Aorta (tissue), 5 donors: Measurements from ENCODE around the gene SLC22A8. TPM values are rescaled to one million over a fixed set of nuclear protein-coding genes. Genes with fewer than 3 reads are reported as not detected.
"Not testable (repeated sequence)": the region's sequence is repeated elsewhere in the genome, so short reads cannot be mapped to it uniquely, and the experiment has no call there.

Experiments used
- ATAC-seq: fragments of 200-7000 bp; cut with Tn5 transposase; one replicate; pipeline ENCODE4 v1.9.1; 2022; ENCODE audit warnings: moderate library complexity; ENCODE audit not compliant: low FRiP score
- DNase-seq, 2 donors: peaks; one replicate each; pipeline ENCODE4 v3.0.0-alpha.2; 2020
- H3K27ac ChIP-seq, 2 donors: one replicate each; pipeline ENCODE4 v1.5.1; 2013; ENCODE audit warnings: low read length in 2 of 2, mild to moderate bottlenecking in 2 of 2, moderate library complexity in 2 of 2, control low read depth in 1 of 2, inconsistent platforms in 1 of 2, low read depth in 1 of 2
- H3K27me3 ChIP-seq, 2 donors: one replicate each; pipeline ENCODE4 v1.6.1; 2013; ENCODE audit warnings: control low read depth in 1 of 2, low read length in 1 of 2, mild to moderate bottlenecking in 1 of 2, moderate library complexity in 1 of 2; ENCODE audit not compliant: insufficient read depth in 2 of 2, control insufficient read depth in 1 of 2
- H3K36me3 ChIP-seq, 2 donors: one replicate each; pipeline ENCODE4 v1.6.1; 2013; ENCODE audit warnings: control low read depth in 1 of 2, low read length in 1 of 2, mild to moderate bottlenecking in 1 of 2; ENCODE audit not compliant: insufficient read depth in 2 of 2, control insufficient read depth in 1 of 2
- H3K4me1 ChIP-seq, 2 donors: one replicate each; pipeline ENCODE4 v1.6.1; 2013; ENCODE audit warnings: low read length in 2 of 2, control low read depth in 1 of 2, mild to moderate bottlenecking in 1 of 2, moderate library complexity in 1 of 2; ENCODE audit not compliant: insufficient read depth in 2 of 2, control insufficient read depth in 1 of 2
- H3K4me3 ChIP-seq, 2 donors: one replicate each; pipeline ENCODE4 v1.5.1; 2013; ENCODE audit warnings: low read length in 2 of 2, control low read depth in 1 of 2, mild to moderate bottlenecking in 1 of 2
- H3K9me3 ChIP-seq: one replicate; pipeline ENCODE4 v1.6.1; 2013; ENCODE audit warnings: mild to moderate bottlenecking, low read length; ENCODE audit not compliant: control insufficient read depth
- WGBS, 2 donors: extraction: QIAGEN DNeasy Blood & Tissue Kit; methylation state at CpG; one replicate each; pipeline ENCODE4 v1.1.7; 2013; 5-methylcytosine and 5-hydroxymethylcytosine counted together
- intact Hi-C, 2 donors: fragments of 100-400 bp; cut with DNase I; formaldehyde crosslinking; loops; one replicate each; pipeline versions ENCODE4 v1.14.2 to v1.15.0; 2022
- long read RNA-seq, 2 donors: library from polyadenylated mRNA; unstranded; transcript quantifications; one replicate each; pipeline ENCODE4 v2.0.0, GENCODE V29; 2020 to 2021
- polyA plus RNA-seq, 2 donors: library from polyadenylated mRNA; stranded (reverse); fragments of 200-250 nt; gene quantifications; one replicate each; pipeline ENCODE4 v1.2.3, GENCODE V29; 2013
- total RNA-seq, 2 donors: library from RNA; stranded (reverse); fragmentation: NEBNext Ultra II Directional; extraction: Animal tissue kit (Norgen Biotek cat#: 25700); gene quantifications; one replicate each; pipeline ENCODE4 v1.2.1, GENCODE V29; 2021
- donor health status: healthy with polysubstance abuse.
- donor health status: Bipolar disorder and iron deficiency.
- donor health status: DM: no; HTN: no; CAD: no.
- donor health status: DM: no; HTN: no; CAD: no.
- donor health status: DM: yes; HTN: yes; CAD: no.

Gene SLC22A8, protein sequence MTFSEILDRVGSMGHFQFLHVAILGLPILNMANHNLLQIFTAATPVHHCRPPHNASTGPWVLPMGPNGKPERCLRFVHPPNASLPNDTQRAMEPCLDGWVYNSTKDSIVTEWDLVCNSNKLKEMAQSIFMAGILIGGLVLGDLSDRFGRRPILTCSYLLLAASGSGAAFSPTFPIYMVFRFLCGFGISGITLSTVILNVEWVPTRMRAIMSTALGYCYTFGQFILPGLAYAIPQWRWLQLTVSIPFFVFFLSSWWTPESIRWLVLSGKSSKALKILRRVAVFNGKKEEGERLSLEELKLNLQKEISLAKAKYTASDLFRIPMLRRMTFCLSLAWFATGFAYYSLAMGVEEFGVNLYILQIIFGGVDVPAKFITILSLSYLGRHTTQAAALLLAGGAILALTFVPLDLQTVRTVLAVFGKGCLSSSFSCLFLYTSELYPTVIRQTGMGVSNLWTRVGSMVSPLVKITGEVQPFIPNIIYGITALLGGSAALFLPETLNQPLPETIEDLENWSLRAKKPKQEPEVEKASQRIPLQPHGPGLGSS
- total RNA-seq: not detected
- not detected for polyA plus RNA-seq
- long read RNA-seq, donor 1: 0 reads
- long read RNA-seq, donor 2: 0 reads

DNA sequence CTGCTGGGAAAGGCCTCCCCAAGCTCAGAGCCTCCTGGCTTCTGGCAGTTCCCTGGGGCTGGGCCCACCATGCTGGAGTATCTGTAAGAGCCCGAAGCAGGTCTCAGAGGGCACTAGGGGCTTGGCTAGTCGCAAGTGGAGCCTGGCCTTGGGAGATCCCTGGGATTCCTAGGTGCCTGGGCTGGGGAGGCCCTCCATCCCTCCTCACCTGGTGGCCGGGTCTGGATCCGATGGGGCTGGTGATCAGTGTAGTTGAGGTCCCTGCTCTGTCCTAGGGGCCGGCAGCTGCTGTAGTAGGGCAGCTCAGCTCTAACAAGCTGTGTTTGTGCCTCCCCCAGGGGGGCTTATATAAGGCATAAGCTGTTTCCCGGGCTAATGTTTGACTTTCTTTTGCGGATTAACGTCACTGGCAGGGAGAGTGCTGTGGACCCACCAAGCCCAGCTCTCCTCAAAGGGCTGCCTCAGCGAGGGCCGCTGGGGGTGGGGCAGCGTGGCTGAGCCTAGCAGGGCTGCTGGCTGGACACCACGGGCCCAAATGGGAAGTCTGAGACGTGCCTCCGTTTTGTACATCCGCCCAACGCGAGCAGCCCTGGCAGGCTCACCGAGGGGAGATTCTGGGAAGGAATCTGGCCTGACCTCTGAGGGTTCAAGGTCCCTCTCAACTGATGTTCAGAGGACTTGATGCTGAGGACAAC, at the start of gene SLC22A8:
SLC22A8 (minus strand) TSS at position 321 of the 695 bp plus-strand sequence. CDS start 883 bp downstream, outside the sequence.
- DNase-seq: no peak
- Histone ChIP-seq H3K27ac (no peak within 1 kb of the TSS), H3K27me3 (no peaks in the 10 kb centered on the region), H3K4me3 (no peak within 1 kb of the TSS), H3K36me3 (no peaks in the 10 kb centered on the region), H3K4me1 (no peaks in the 10 kb centered on the region), H3K9me3 (peaks cover 1% of the 10 kb centered on the region)
- 64 to 70% methylated on average over 18 of the region's 18 CpGs for WGBS, 2 donors
- no peak for ATAC-seq
- intact Hi-C loops: no loop called here

- H3K36me3 ChIP-seq, DNase-seq, ATAC-seq, H3K27me3 ChIP-seq, H3K4me3 ChIP-seq, H3K4me1 ChIP-seq, H3K27ac ChIP-seq, intact Hi-C loops, H3K9me3 ChIP-seq: not testable (repeated sequence)
- WGBS, 2 donors: 51 to 60% methylated on average over 1 of the region's 1 CpG
Observed at GRCh38 chr11:63046203-63046602, 30.6 kb upstream of the SLC22A8 start.

DNA sequence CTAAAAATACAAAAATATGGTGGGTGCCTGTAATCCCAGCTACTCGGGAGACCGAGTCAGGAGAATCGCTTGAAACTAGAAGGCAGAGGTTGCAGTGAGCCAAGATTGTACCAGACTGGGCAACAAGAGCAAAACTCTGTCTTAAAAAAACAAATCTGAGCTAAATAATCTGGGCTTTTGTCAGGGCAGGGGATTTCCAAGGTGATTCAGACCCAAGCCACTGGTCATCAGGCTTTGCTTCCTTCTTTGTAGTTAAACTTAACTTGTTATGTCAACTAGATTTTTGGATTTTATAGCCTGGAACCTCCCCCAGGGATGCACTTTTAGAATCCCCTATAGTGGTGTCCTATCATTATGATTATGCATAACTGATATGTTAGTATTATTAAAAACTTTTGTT, 27.0 kb upstream of the SLC22A8 start:
- Histone ChIP-seq H3K4me3 (no peak overlapping the region), H3K27me3 (no peaks in the 10 kb centered on the region), H3K9me3 (no peaks in the 10 kb centered on the region), H3K27ac (no peak overlapping the region), H3K4me1 (no peaks in the 10 kb centered on the region), H3K36me3 (no peaks in the 10 kb centered on the region)
- DNase-seq: no peak
- intact Hi-C loops: no loop called here
- ATAC-seq: no peak
- 81 to 86% methylated on average over 3 of the region's 3 CpGs for WGBS, 2 donors

GRCh38 chr11:63032457-63032856, 16.8 kb upstream of the SLC22A8 start:
- 92 to 96% methylated on average over 4 of the region's 4 CpGs for WGBS, 2 donors
- no peak overlapping the region for H3K27ac ChIP-seq
- intact Hi-C loops: no loop called here
- H3K27me3 ChIP-seq: no peaks in the 10 kb centered on the region
- H3K4me1 ChIP-seq: no peaks in the 10 kb centered on the region
- DNase-seq (no peak), ATAC-seq (no peak)
- H3K9me3 ChIP-seq: peaks cover 4% of the 10 kb centered on the region
- no peak overlapping the region for H3K4me3 ChIP-seq
- no peaks in the 10 kb centered on the region for H3K36me3 ChIP-seq

- Histone ChIP-seq H3K4me3 (no peak overlapping the region), H3K4me1 (no peaks in the 10 kb centered on the region), H3K27ac (no peak overlapping the region), H3K9me3 (no peaks in the 10 kb centered on the region), H3K27me3 (no peaks in the 10 kb centered on the region), H3K36me3 (no peaks in the 10 kb centered on the region)
- peak; percentile 93 to 95 for DNase-seq
- ATAC-seq: peak; percentile 93
- intact Hi-C loops: loop anchor here (1.0 to 2.0 kb wide), 2 partner anchors 117 to 118 kb away; no protein-coding TSS in a partner anchor
- WGBS, 2 donors: 14% methylated on average over 19 of the region's 19 CpGs
Observed at GRCh38 chr11:63023841-63024648, 8.4 kb upstream of the SLC22A8 start.

GRCh38 chr11:63023222-63023814, 7.7 kb upstream of the SLC22A8 start:
- Histone ChIP-seq H3K27ac (no peak overlapping the region), H3K9me3 (no peaks in the 10 kb centered on the region), H3K4me1 (no peaks in the 10 kb centered on the region), H3K27me3 (no peaks in the 10 kb centered on the region), H3K36me3 (no peaks in the 10 kb centered on the region), H3K4me3 (no peak overlapping the region)
- 86 to 89% methylated on average over 11 of the region's 11 CpGs for WGBS, 2 donors
- no peak for ATAC-seq
- intact Hi-C loops: loop anchor here in 1 of 2 donors (2.0 kb wide), 1 partner anchor 117 kb away; no protein-coding TSS in a partner anchor
- DNase-seq: peak in 1 of 2 donors; percentile 67

DNA sequence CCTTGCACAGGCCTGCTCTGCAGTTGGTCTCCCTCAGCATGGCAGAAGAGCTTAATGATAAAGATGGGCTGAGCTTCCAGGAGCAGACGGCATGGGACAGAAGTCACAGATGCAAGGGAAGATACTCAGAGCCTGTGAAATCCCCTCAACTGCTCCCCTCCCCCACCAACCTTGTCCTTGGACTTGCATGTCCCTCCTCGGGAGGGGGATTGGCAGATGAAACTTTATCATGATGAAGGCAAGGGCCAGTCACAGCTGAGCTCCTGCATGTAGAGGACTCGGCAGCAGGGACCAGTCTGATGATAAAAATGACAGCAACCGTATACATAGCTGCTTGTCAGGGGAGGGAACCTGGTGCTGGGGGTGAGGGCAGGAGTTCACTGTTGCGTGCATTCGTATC, 6.8 kb upstream of the SLC22A8 start:
- ATAC-seq: no peak
- no peaks in the 10 kb centered on the region for H3K4me1 ChIP-seq
- H3K4me3 ChIP-seq: no peak overlapping the region
- H3K27ac ChIP-seq: no peak overlapping the region
- no peaks in the 10 kb centered on the region for H3K9me3 ChIP-seq
- H3K27me3 ChIP-seq: no peaks in the 10 kb centered on the region
- intact Hi-C loops: loop anchor here in 1 of 2 donors (2.0 kb wide), 1 partner anchor 116 kb away; no protein-coding TSS in a partner anchor
- no peak for DNase-seq
- H3K36me3 ChIP-seq: no peaks in the 10 kb centered on the region
- WGBS, 2 donors: 83 to 86% methylated on average over 6 of the region's 6 CpGs
